ENCODE measurements around the gene SKIDA1.

- TF ChIP-seq POLR2AphosphoS5 (IDR thresholded peaks at IDR 0.05; ENCODE audit: low read depth, low read length) = no peak
- TF ChIP-seq SIN3A (IDR thresholded peaks at IDR 0.05; ENCODE audit: borderline replicate concordance, insufficient read depth, low read depth, low read length) = no peak
- TF ChIP-seq CTCF (IDR thresholded peaks at IDR 0.05) = no peak
- no peak for TF ChIP-seq REST (IDR thresholded peaks at IDR 0.05; ENCODE audit: insufficient read depth in 1 of 2, low read depth in 2 of 2, low read length in 1 of 2)
- TF ChIP-seq TCF7L2 (IDR thresholded peaks at IDR 0.05; ENCODE audit: low read depth, low read length) = no peak
Observed at GRCh38 chr10:21547246-21547645, 21.8 kb upstream of the SKIDA1 start.
